Effector memory CD4-positive, alpha-beta T cell (primary cell): ENCODE results near the gene OPCML.

Experiments used
- DNase-seq, 3 donors: peaks; one replicate each; pipeline ENCODE4 v3.0.0-alpha.2; 2020
- H3K27ac ChIP-seq: 2 replicates; pipeline ENCODE4 v1.7.0; 2013; ENCODE audit warnings: mild to moderate bottlenecking, low read length, moderate library complexity; ENCODE audit not compliant: insufficient read depth, poor library complexity, severe bottlenecking
- H3K27me3 ChIP-seq: replicated peaks from 2 replicates; pipeline ENCODE4 v1.7.0; 2013; ENCODE audit warnings: mild to moderate bottlenecking, low read length; ENCODE audit not compliant: insufficient read depth, control insufficient read depth, poor library complexity, severe bottlenecking
- H3K36me3 ChIP-seq: 2 replicates; pipeline ENCODE4 v1.7.0; 2013; ENCODE audit warnings: mild to moderate bottlenecking, low read length, moderate library complexity; ENCODE audit not compliant: control insufficient read depth, insufficient read depth
- H3K4me1 ChIP-seq: 2 replicates; pipeline ENCODE4 v1.7.0; 2013; ENCODE audit warnings: low read length, mild to moderate bottlenecking; ENCODE audit not compliant: control insufficient read depth, insufficient read depth, poor library complexity, severe bottlenecking
- H3K4me3 ChIP-seq: 2 replicates; pipeline ENCODE4 v1.7.0; 2013; ENCODE audit warnings: low read length, low read depth, mild to moderate bottlenecking; ENCODE audit not compliant: insufficient read depth, poor library complexity, severe bottlenecking
- H3K9me3 ChIP-seq: 2 replicates; pipeline ENCODE4 v1.7.0; 2013; ENCODE audit warnings: mild to moderate bottlenecking, low read length, moderate library complexity; ENCODE audit not compliant: control insufficient read depth

The OPCML gene

GRCh38 chr11:133052537-133052936, 479.8 kb downstream of the OPCML start:
- no peaks in the 10 kb centered on the region for H3K27me3 ChIP-seq
- H3K4me3 ChIP-seq, result no peak overlapping the region
- no peaks in the 10 kb centered on the region for H3K4me1 ChIP-seq
- H3K36me3 ChIP-seq, result no peaks in the 10 kb centered on the region
- no peaks in the 10 kb centered on the region for H3K9me3 ChIP-seq
- no peak overlapping the region for H3K27ac ChIP-seq
- no peak for DNase-seq

GRCh38 chr11:133049244-133050019, 482.9 kb downstream of the OPCML start:
- DNase-seq, result no peak
- Histone ChIP-seq H3K9me3 (no peaks in the 10 kb centered on the region), H3K4me3 (no peak overlapping the region), H3K27me3 (no peaks in the 10 kb centered on the region), H3K36me3 (no peaks in the 10 kb centered on the region), H3K4me1 (no peaks in the 10 kb centered on the region), H3K27ac (no peak overlapping the region)

GRCh38 chr11:133048270-133048669, 484.0 kb downstream of the OPCML start:
- Histone ChIP-seq H3K36me3 (no peaks in the 10 kb centered on the region), H3K9me3 (no peaks in the 10 kb centered on the region), H3K4me1 (no peaks in the 10 kb centered on the region), H3K27ac (no peak overlapping the region), H3K4me3 (no peak overlapping the region), H3K27me3 (no peaks in the 10 kb centered on the region)
- no peak for DNase-seq

- Histone ChIP-seq H3K9me3 (no peaks in the 10 kb centered on the region), H3K4me1 (no peaks in the 10 kb centered on the region), H3K36me3 (no peaks in the 10 kb centered on the region), H3K27me3 (no peaks in the 10 kb centered on the region), H3K27ac (no peak overlapping the region), H3K4me3 (no peak overlapping the region)
- no peak for DNase-seq
Observed at GRCh38 chr11:133047771-133048115, 484.6 kb downstream of the OPCML start.

GRCh38 chr11:133047036-133047770, 485.1 kb downstream of the OPCML start:
- H3K4me1 ChIP-seq, result no peaks in the 10 kb centered on the region
- no peaks in the 10 kb centered on the region for H3K36me3 ChIP-seq
- H3K9me3 ChIP-seq, result no peaks in the 10 kb centered on the region
- H3K4me3 ChIP-seq, result no peak overlapping the region
- no peak for DNase-seq
- no peak overlapping the region for H3K27ac ChIP-seq
- no peaks in the 10 kb centered on the region for H3K27me3 ChIP-seq

- H3K4me1 ChIP-seq, result no peaks in the 10 kb centered on the region
- no peak overlapping the region for H3K27ac ChIP-seq
- no peaks in the 10 kb centered on the region for H3K36me3 ChIP-seq
- no peak for DNase-seq
- H3K4me3 ChIP-seq, result no peak overlapping the region
- H3K27me3 ChIP-seq, result no peaks in the 10 kb centered on the region
- H3K9me3 ChIP-seq, result no peaks in the 10 kb centered on the region
Observed at GRCh38 chr11:133046252-133046651, 486.0 kb downstream of the OPCML start.

GRCh38 chr11:133041928-133042882, 490.1 kb downstream of the OPCML start:
- H3K27me3 ChIP-seq, result no peaks in the 10 kb centered on the region
- H3K4me1 ChIP-seq, result no peaks in the 10 kb centered on the region
- H3K9me3 ChIP-seq, result no peaks in the 10 kb centered on the region
- H3K4me3 ChIP-seq, result no peak overlapping the region
- H3K27ac ChIP-seq, result no peak overlapping the region
- no peak for DNase-seq
- no peaks in the 10 kb centered on the region for H3K36me3 ChIP-seq

- no peaks in the 10 kb centered on the region for H3K36me3 ChIP-seq
- H3K9me3 ChIP-seq, result no peaks in the 10 kb centered on the region
- H3K4me1 ChIP-seq, result no peaks in the 10 kb centered on the region
- H3K4me3 ChIP-seq, result no peak overlapping the region
- no peak for DNase-seq
- no peak overlapping the region for H3K27ac ChIP-seq
- no peaks in the 10 kb centered on the region for H3K27me3 ChIP-seq
Observed at GRCh38 chr11:133041181-133041580, 491.1 kb downstream of the OPCML start.

GRCh38 chr11:133040289-133040900, 491.9 kb downstream of the OPCML start:
- Histone ChIP-seq H3K9me3 (no peaks in the 10 kb centered on the region), H3K27me3 (no peaks in the 10 kb centered on the region), H3K27ac (no peak overlapping the region), H3K36me3 (no peaks in the 10 kb centered on the region), H3K4me1 (no peaks in the 10 kb centered on the region), H3K4me3 (no peak overlapping the region)
- DNase-seq, result no peak
